Stimulated activated CD8-positive, alpha-beta memory T cell treated with anti-CD3 and anti-CD28 coated beads, Interleukin-2, amount 100 ng/mL, for 1 hour (primary cell): ENCODE measurements around the gene PPP4R1.

Source experiments
- DNase-seq, 2 donors: peaks; one replicate each; pipeline ENCODE4 v3.0.0-alpha.2; 2020; ENCODE audit warnings: low read depth in 2 of 2

Gene PPP4R1

DNA sequence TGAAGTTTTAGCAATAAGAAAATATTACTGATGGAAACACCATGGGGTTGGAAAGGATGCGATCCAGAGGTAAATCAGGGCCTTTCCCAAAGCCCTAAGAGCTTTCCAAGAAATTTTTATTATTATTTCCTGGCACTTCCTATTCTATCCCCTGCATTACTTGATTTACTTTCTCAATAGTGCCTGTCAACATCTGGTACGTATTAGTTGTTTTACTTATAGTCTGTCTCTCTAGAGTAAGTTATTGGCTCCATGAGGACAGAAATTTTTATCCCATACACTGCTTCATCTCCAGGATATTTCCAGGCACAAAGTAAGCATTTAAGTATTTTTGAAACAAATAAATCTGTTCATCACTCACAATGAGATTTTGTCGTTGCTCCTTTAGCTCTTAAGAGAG lies 18.1 kb downstream of the PPP4R1 start:
- DNase-seq: no peak

DNA sequence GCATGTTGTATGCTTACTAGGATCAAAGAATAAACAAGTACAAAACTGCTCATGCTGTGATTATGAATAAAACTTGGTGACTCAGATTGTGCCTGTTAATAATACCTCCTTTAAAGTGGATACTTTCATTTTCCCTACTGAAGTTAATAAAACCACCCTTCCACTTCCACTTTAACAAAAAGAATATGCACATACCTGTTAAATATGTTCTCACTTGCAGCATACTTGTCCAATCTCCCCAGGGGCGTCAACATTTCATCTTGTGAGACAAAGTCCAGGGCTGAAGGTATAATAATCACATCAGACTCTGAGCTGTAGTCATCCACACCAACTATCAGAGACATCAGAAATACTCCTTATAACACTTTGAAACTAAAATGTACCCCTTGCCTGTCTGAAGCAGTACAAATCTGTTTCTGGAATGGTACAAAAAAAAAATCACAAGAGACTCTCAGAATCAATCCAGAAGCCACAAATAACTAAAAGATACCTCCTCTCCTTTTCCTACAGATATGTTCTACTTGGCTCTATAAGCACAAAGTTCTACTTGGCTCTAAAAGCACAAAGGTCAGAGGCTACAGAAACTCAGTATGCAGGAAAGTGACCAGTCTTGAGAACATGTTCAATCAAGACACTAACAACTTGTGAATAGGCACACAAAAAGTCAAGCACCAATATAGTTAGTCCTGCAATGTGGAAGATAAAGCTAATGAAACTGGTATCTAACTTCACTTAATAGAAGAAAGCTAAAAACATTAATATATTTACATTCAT lies 19.3 kb downstream of the PPP4R1 start:
- DNase-seq: no peak

DNA sequence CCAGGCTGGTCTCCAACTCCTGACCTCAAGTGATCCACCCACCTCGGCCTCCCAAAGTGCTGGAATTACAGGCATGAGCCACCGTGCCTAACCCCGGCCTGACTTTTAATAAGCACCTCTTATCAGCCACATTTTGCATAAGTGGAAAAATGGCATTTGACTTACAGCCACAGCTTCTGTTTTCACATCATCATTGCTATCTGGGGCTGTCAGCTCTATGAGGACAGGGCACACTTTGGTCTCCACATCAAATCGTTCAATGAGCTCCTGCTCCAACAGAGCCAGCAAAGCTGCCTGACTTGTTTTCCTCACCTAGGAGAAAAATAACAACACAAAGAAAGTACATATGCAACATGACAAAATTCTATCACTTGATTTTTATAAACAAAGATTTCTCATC lies 26.4 kb downstream of the PPP4R1 start:
- DNase-seq: no peak

DNA sequence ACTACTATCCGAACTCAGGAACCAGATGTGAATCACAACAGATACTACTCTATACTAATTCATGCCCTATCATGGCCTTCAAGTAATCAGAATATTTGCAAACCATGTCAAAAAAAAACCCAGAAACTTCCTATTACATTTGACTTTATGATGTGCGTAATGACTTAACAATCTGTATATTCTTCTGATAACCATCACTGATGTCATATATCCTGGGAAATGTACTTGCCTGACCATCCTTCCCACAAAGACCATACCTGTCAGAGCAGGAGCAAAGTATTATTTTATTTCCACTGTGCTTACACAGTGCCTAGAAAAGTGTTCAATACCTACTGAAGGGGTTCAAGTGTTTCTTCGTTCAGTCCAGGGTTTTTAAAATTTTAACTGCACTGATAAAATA lies 27.5 kb downstream of the PPP4R1 start:
- no peak for DNase-seq

DNA sequence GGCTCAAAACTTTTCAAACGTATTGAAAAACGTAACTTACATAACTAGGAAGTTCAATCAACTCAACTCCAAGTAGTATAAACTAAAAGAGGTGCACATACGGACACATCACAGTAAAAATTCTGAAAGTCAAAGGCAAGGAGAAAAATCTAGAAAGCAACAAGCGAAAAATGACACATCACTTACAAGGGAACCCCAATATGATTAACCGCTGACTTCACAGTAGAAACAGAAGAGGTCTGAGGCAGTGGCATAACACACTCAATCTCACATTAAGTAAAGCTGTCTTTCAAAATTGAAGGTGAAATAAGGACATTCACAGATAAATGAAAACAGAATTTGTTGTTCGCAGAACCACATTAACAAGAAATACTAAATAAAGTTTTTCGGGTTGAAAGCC lies 32.7 kb downstream of the PPP4R1 start:
- no peak for DNase-seq

DNA sequence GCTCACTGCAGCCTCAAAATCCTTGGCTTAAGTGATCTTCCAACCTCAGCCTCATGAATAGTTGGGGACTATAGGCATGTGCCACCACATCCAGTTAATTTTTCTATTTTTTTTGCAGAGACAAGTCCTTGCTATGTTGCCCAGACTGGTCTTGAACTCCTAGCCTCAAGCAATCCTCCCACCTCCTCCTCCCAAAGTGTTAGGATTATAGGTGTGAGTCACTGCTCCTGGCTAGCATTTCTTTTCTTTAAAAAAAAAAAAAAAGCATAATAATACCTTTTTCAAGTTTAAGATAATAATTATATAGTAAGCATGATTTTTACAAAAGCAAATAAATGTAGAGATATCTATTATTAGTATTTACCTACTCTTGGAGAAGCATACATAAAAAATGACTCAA lies 36.1 kb downstream of the PPP4R1 start:
- DNase-seq: no peak

DNA sequence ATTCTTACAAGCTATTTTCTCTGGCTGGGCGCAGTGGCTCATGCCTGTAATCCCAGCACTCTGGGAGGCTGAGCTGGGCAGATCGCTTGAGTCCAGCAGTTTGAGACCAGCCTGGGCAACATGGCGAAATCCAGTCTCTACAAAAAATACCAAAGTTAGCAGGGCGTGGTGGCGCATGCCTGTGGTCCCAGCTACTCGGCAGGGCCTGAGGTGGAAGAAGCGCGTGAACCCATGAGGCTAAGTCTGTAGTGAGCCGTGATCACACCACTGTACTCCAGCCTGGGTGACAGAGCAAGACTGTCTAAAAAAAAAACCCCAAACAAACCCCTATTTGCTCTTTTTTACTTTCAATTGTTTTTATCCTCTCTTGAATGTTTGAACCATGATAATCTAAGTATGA lies 37.0 kb downstream of the PPP4R1 start:
- no peak for DNase-seq

DNA sequence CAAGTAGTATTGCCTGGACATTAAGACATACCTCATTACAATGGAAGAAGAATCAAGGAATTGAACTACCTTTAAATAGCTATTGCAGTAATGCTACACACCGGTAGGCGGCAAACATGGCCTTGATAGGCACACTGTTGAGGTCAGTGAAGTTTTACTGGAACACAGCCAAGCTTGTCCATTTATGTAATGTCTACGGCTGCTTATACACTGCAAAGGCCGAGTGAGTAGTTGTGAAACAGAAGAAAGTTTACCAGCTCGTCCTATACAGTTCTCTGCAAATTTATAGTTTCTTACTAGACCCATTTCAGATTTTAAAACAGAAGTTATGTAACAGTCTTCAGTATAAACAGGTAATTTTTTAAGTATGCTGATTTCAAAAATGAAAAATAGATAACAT lies 38.8 kb downstream of the PPP4R1 start:
- no peak for DNase-seq

DNA sequence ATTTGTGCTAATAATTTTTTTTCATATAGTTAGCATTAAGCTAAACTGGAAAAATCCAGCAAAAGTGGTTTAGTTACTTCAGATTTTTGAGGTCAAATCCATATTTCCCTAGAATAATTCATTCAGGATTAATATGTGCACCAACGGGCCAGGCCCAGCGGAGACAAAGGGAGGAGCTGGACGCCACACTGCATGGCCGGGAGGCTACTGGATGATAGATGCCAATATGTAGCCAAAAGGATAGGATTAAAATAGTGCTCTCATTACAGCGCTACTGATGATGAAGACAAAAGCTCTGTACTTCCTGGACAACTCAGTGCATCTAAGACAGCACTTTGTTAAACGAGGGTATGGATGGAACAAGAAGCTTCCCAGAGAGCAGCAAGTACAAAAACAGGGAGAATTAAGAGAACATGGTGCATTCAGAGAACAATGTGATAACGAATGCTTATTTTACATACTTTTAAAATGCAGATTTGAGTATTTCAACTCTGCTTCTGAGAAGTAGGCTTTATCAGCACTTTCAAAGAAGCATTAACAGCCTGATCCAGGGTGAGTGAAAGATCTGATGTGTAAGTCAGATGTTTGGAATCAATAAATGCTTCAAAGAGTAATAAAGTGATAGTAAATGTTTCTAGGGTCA lies 39.8 kb downstream of the PPP4R1 start:
- DNase-seq: no peak

DNA sequence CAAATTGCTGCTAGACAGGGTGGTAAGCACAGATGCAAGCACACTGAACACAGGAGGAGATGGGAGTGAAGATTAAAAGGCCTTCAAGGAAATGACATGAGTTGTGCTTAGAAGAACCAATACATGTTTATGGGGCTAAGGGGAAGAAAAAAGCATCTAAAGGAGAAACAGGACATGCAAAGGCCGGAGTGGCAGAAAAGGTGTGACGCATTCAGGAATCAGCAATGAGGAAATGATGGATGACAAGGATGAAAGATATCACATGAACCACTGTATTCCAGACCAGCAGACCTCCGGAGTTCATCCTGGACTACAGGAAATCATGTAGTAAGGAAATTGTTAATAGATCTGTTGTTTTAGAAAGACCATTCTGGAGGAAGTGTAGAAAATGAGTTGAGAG lies 42.8 kb downstream of the PPP4R1 start:
- no peak for DNase-seq

DNA sequence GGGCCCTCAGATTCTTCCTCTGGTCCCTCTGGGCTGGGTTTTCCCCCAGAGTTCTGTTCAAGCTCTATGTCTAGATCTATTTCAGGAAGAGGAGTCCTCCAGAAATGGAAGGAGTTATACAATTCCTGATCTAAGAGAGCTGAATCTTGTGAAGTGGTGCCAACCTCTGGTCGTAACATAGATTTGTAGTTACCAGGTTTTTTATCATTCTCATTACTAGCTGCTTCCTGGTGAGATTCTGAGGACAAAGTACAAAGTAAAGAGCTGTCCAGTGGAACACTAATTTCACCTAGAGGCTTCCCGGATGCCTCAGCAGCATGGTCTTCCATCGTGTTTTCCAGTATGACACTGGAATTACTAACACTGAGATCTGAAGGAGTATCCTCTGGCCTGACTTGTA lies 44.1 kb downstream of the PPP4R1 start:
- no peak for DNase-seq

DNA sequence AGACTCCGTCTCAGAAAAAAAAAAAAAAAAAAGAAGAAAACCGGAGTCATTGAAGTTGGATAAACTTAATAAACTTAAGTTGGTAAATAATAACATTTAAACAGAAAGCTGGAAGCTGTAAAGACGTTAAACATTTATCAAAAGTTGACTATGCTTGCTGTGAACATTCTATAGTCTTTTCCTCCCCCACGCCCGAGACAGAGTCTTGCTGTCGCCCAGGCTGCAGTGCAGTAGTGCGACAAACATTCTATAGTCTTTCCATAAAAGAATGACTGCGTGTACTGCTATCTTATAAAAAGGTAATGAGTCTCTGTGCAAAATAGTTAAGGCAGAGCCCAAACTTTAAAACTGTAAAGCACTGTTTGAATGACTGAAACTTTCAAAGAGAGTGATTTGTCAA lies 45.2 kb downstream of the PPP4R1 start:
- no peak for DNase-seq

DNA sequence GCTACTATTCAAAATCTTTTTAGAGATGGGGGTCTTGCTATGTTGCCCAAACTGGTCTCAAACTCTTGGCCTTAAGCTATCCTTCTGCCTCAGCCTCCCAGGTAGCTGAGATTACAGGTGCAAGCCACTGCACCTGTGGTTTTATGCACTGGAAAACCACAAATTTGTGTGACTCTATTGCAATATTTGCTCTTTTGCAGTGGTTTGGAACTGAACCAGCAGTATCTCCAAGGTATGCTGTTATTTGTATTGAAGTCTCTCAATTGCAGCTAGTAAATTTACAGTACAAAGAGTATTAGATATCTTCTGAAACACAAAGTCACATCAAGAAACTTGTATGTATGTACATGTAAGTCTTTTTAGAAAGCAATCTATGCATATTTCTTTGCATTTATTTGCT lies 46.2 kb downstream of the PPP4R1 start:
- DNase-seq: no peak

DNA sequence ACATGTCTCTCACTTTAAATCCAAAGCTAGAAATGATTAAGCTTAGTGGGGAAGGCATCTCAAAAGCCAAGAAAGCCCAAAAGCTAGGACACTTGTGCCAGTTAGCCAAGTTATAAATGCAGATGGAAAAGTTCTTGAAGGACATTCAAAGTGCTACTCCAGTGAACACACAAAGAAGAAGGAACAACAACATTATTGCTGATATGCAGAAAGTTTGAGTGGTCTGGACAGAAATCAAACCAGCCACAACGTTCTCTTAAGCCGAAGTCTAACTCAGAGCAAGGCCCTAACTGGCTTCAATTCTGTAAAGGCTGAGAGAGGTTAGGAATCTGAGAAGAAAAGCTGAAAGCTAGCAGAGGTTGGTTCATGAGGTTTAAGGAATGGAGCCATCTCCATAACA lies 49.0 kb downstream of the PPP4R1 start:
- DNase-seq: no peak

DNA sequence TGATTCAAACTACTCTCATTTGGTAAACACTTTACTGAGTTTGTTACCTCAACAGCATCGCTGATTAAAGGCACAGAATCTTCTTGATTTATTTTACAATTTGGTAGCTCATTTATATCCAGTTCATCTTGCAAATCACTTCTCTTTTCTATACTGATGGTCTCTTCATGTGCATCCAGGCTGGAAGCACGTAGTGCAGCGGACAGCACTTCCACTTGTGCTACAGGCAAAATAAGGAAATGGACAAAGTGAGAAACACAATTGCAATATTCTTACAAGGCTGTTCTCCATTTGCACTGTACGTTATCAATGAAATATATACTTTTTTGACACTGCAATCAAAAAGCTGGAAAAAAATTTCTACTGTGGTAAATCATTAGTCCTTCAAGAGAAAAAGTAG lies 51.0 kb downstream of the PPP4R1 start:
- no peak for DNase-seq

DNA sequence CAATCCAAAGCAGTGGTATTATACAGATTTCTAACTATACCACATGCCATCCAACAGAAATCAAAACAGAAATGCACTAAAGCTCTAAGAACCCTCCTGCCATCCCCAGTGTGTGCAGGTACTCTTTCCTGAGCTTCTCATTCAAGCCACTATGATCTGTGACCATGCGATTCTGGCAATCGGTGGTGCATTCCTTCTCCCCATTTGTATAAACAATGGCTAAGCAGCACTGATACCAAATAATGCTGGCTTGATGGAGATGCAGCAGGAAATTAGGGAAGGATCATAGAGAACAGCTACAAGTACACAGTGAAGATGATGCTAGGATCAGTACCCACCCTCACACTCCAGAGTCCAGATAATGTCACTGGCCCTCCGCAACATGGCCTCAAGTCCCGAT lies 51.8 kb downstream of the PPP4R1 start:
- DNase-seq: no peak

DNA sequence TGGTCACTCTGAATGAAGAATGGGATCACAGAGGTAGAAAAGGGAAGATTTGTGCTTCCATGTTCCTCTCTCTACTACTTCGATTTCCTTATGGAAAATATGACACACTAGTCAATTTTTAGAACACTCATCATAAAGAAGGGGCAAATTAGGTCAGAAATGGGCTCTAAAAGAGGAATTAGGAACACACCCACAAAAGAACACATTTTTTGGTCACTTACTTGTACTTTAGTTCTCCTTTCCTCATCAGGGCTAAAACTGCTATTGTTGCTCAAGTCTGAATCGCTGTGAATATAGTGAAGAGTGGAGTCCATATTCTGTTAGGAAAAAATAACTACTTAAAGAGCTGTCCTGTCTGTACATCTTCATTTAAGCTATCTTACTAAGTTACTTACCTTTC lies 52.6 kb downstream of the PPP4R1 start:
- DNase-seq: no peak

DNA sequence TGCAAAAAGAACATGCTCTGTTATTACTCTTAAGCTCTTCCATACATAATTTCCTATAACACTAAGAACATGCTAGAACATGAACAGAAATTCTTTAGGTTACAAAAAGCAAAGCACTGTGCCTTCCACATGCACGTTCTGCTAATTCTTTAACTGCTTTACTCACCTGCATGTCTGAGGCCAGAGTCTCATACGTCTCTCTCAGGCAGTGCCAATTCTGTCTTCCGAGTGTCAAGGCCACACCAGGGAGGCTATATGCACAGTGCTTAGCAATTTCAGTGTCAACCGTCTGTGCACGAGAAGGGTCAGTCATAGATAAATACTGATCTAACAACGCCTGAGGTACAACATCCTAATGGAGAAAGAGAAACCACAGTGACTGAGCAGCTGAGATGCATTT lies 55.1 kb downstream of the PPP4R1 start:
- no peak for DNase-seq

DNA sequence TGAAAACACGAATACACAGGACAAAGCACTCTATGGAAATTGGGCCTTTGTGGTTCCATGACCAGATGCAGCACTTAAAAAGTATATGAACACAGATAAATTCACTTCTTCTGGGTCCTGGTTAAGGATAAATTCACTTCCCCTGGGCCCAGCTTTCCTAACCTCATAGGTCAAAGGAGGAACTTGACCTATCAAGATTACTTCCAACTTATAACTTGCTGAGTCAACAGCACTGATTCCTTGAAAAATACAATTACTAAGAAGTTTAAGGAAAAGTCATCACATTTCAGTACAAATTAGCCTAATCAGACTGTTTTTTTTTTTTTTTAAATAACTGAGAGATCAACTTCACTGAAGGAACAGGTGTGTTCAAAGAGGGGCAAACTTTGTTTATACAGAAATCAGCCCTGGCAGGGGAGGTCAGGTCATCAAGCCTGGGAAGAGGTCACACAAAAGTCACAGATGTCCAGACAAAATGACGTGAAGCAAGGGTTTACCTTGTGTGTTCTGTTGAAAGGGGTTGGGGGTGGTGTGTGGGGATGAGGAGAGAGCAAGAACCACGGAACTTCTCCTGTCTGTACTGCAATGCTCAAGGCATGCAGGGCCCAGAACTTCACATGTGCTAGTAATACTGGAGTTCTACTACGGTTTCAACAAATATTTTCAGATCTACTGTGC lies 55.8 kb downstream of the PPP4R1 start:
- no peak for DNase-seq

DNA sequence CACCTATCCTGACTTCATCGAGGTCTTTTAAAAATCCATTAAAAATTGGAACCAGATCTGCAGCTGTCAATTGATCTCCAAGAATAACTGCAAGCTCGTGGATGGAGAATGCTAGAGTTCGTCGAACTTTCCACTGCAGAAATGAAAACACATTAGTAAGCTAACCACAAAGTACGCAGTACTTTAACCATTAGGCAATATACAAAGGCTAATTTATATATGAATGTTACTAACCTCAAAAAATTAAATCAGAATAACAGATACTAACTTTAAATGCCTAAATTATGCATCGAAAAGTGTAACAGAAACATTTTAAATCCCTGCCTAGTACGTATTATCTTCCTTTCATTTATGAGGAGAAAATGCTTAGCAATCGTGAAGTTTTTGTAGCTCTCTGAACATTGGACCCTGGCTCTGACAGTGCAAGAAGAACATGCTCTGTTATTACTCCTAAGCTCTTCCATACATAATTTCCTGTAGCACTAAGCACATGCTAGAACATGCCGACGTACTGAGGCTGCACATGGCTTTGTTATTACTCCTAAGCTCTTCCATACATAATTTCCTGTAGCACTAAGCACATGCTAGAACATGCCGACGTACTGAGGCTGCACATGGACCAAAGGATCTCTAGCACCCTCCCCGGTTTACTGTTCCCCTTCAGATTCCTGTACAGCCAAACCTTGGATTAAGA lies 57.0 kb downstream of the PPP4R1 start:
- no peak for DNase-seq

DNA sequence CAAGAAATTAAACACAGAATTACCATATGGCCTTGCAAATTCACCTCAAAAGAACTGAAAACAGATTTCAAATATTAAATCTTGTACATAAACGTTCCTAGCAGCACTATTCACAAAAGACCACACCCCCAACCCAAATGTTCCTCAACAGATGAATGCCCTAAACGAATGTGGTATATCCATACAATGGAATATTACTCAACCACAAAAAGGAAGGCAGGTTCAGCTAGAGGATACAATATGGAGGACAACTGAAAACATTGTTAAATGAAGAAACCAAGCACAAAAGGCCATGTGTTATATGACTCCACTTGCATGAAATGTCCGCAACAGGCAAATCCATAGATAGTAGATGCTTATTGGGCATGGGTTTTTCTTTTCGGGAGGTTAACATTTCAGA lies 61.7 kb downstream of the PPP4R1 start:
- DNase-seq: no peak

DNA sequence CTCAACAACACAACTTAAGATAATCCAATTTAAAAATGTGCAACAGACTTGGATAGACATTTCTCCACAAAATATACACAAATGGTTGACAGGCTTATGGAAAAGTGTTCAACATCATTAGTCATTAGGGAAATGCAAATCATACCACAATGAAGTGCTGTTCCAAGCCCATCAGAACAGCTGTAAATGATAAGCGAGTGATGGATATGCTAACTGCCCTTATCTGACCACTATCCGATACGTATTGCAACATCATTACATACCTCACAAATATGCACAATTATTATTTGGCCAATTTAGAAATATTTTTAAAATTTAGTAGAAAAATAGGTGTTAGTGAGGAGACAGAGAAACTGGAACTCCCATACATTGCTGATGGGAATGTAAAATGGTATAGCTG lies 62.2 kb downstream of the PPP4R1 start:
- no peak for DNase-seq

DNA sequence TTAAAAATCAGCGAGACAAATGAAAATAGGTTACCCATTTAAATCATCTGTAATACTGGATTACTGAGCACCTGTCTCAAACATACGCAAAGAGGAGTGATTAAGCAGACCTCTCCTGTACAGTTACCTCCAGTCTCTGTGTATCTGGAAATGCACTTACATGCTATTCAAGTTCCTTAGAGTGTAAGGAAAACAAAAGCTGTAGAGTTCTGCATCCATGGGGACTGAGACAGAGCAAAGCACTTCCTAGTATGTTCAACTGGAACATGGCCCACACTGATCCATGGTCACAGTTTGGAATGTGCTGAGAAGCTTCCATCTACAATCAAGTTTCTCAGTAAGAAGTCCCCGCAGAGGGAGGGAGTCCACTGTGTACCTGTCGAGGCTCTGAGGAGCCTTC lies 63.9 kb downstream of the PPP4R1 start:
- DNase-seq: no peak
